Fibroblast of the conjunctiva (primary cell): Measurements from ENCODE around the gene NPTXR.
"Not testable (repeated sequence)": the region's sequence is repeated elsewhere in the genome, so short reads cannot be mapped to it uniquely, and the experiment has no call there.

ENCODE experiments used
- DNase-seq: peaks from one replicate; pipeline ENCODE4 v3.0.0-alpha.2; 2010; ENCODE audit warnings: low read depth

Gene NPTXR

DNA sequence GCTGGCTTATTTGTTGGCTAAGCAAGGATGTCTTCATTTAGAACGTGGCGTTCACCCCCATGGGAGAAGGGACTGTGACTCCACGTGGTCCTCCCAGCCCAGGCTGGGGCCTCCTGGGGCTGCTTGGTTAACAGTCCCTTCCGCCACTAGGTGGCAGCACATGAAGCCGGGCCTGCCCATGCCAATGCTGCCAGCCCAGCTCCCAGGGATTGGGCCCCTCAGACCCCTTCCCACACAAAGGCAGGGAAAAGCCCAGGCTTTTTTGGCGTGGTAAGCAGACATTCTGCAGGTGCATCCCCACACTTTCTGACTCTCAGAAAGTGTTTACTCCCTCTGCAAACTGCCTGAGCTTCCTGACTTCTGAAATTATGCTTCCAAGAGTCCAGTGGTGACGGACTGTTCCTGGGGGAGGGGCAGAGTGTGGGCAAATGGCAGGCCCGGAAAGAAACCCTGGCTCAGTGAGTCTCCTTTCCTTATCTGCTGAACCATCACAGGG, 25.1 kb upstream of the NPTXR start:
- no peak for DNase-seq

DNA sequence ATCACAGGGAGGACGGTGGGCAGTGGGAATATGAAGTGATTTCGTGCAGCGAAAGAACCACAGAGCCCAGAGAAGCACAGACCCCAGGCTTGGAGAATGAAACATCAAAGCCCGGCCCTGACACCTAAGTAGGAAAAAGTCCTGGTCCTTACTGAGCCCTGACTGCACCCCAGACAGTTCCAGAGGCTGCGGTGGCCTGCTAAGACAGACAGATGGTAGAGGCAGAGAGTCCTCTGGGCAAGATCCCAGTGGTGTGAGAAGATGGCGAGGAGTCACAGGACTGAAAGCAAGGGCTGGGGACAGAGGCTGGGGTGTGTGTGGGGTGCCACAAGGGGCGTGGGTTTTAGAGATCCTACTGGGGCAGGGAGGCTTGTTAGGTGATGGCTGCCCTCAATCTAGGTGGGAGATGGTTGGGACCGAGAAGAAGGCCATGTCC, 24.5 kb upstream of the NPTXR start:
- DNase-seq: no peak

DNA sequence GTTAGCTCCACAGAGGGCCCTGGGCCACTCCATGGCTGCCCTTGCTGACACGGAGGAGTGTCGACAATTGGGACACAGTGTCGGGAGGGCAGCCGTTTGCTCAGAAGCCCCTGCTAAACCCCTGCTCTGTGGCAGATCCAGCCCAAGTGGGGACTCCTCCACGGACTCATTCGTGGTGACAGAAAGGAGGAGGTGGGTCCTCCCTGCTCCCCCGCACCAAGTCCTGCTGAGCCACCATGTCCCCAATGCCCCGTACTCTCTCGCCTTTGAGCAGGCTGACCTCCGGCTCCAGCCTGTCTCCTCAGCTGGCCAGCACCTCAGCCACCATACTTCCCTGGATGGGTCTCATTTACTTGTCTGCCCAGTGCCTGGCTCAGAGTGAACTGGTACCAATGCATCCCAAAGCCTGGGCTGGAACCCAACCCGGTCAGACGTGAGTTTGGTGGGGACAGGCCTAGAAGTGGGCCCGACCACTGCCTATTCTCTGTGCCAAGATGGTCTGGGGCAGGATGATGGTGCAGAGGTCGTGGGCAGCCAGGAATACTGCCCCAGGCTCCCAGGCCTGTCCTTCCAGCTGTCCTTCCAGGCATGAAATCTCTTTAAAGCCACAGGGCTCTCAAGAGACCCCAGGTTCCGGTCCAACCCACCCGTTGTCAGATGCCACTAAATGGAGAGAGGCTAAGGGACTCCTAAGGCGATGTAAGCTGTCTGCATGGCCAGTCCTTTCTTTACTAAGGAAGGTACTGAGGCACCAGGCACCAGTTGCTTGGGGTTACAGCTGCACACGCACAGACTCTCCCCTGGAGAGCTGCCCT, 23.9 kb upstream of the NPTXR start:
- DNase-seq: no peak

DNA sequence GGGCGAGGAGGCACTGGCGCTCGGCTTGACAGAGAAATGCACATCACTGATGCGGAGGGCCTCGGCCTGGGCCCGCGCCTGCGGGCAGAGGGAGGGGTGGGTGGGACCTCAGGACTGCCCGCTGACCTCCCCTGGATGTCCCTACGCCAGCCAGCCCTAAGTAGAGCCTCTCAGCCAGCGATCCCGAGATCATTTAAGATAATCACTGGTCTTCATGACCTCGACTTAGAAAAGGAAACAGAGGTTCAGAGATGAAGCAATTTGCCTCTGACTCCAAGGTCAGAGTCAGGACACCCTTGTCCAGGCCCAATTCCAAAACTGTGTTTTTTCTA, 23.3 kb upstream of the NPTXR start:
- DNase-seq: no peak

DNA sequence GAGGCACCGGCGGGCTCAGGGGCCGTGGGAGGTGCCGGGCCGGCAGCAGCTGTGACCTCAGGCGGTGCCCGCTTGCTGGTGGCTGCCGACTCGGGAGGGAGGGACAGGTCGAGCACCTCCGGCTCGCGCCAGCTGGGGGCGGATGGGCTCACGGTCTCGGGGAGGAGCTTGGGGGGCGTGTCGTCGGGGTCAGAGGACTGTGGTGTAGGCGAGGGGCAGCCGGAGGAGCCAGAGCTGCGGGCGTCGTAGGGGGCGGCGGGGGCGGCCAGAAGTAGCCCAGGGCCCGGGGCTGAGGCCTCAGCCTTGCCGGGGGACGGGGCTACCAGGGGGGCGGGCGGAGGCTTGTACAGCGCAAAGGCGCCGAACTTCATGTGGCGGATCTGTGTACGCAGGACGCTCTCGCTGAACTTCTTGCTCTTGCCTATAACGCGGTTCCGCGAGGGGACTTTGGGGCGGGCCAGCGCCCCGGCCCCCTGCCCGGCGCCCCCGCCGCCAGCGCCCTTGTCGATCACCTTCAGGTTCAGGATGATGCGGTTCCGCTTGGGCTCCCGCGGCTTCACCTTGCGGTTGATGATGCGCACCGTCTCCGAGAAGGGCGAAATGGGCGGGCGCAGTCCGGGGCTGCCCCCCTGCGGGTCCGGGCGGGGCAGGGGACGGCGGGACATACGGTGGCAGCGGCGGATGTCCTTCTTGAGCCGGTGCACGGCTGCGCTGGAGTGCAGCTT, 22.7 kb upstream of the NPTXR start:
- DNase-seq: no peak

GRCh38 chr22:38866024-38866398, 22.2 kb upstream of the NPTXR start:
- no peak for DNase-seq

DNA sequence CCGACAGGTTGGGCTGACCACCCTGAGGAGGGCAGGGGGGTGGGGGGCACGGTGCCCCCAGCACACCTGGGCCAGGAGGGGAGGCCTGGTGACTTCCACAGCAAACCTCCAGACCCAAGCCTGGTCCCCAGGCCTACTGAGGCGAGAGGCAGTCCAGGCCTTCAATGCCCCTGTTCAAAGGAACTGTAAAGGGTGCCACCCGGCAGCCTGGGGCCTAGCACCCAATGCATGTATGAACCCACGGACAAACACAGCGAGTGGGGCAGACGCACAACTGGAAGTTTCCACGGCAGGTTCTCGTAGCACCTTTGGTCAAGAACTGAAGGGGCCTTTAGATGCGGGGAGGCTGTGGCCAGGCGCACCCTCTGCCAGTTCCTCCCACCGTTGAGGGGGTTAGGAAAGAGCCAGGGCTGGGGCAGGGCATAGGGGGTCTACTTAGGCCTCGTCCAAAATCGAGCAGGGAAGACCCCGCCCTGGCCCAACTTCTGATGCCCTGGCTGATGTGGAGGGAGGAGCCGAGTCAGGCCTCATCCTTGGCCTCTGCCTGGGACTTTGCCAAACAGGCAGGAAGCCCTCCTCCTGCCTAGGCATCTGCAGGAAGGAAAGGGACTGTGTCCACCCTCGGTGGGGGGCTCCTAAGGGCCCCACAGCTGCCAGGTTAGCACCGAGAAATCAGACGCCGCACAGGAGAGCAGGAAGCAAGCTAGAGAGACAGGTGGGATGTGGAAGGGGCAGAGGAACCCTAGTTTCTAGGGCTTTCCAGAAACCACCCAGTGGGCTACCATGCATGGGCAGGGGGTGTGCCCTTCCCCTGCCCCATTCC, 21.6 kb upstream of the NPTXR start:
- no peak for DNase-seq

- DNase-seq: no peak
Measured at GRCh38 chr22:38864361-38865191, 20.7 kb upstream of the NPTXR start.

DNA sequence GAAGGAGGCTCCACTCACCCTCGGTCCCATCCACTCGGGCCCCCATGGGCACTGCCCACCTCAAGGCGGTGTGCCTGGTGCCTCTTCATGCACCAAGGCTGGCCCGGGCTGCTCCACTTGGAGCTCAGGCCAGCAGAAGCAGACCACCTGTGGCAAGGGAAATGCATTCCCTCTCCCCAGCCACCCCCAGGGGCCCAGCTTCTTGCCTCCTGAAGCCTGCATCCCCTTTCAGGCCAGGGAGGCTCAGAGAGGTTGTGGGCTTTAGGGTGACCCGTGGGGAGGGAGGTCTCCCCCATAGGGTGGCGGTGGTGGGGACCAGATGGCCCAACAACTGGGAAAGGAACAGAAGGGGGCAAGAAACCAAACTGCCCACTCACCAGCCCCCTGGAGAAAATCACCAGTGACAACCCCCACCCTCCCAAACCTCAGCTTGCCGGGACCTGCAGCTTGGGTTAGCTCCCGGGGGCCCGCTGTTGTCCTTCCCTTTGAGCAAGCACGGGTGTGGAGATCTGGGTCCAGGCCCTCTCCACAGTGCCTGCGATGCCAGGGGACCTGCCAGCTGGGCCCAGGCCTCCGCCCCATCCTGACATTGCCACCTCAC, 19.8 kb upstream of the NPTXR start:
- no peak for DNase-seq

DNA sequence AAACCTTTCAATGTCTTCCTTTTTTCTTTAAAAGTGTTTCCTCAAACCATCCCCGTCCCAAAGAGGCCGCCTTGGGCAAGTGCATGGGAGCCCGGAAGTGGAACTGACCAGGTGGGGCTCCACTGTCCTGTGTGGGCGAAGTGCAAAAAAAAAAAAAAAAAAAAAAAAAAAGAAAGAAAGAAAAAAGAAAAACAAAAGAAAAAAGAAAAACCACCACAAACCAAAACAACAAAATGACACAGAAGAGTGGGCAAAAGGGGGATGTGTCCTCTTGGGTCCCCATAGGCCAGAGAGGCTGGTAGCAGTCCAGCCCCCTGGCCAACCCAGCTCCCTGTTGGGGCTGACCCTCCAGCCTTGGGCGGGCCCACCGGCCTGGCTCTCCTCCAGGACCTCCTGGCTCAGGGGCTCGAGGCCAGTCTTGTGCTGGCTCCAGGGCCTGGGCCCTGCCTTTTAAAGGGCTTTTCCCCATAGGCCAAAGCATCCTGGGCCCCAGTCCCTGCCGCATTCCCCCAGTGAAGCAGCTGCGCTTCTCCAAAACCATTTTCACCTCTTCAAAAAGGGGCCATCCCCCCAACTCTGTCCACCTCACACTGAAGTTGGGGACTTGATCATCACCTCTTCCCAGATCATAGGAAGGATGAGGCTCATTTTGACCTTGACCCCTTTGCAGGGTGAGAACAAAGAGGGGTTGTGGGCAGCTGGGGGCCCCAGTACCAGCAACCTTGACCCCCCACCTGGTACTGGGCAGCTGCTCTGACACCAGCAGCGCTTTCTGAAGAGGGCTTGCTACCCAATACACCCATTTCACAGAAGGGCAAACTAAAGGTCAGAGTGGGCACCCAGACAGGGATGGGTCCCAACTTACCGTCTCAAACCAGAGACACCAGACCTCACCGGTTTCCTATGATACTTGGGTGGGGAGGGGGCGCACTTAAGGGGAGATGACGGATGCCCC, 18.8 kb upstream of the NPTXR start:
- DNase-seq: peak; percentile 39

- no peak for DNase-seq
Measured at GRCh38 chr22:38861927-38862326, 18.1 kb upstream of the NPTXR start.

GRCh38 chr22:38861170-38861876, 17.5 kb upstream of the NPTXR start:
- no peak for DNase-seq

DNA sequence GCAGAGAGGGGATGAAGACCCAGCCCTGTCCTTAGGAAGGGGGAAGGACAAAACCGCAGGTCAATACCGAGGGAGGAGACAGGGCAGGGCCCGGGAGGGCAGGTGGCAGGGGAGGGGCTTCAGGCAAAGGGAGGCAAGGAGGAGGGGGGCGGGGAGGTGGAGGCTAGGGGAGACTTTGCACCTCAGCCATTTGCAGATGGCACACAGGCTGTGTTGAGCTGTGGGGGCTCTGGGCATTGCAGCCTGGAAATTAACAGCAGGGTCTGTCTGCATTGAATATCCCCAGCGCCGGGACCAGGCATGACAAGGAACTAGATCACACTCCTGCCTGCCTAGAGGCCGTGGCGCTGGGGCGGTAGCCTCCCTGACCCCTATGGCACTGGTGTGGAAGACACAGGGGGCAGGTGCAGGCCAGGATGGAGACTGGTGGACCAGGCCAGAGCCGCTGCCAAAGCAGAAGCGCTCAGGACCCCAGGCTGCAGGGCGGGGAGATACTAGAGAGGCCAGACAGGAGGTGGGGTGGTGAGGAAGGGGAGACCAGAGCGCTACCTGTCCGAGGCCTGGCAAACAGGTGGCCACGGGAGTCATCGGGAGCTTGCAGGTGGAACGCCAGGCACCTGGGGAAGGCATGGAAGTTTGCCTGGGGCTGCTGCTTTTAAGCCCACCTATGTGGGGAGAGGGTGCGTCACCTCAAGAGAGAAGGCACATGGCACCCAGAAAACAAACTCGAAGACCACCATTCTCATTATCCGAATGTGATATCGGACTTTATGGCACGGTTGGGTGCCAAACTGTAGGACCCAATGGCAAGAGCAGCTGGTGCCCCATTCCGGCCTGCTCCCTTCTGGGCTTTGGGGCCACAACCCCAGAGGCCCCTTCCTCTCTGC, 16.7 kb upstream of the NPTXR start:
- no peak for DNase-seq

DNA sequence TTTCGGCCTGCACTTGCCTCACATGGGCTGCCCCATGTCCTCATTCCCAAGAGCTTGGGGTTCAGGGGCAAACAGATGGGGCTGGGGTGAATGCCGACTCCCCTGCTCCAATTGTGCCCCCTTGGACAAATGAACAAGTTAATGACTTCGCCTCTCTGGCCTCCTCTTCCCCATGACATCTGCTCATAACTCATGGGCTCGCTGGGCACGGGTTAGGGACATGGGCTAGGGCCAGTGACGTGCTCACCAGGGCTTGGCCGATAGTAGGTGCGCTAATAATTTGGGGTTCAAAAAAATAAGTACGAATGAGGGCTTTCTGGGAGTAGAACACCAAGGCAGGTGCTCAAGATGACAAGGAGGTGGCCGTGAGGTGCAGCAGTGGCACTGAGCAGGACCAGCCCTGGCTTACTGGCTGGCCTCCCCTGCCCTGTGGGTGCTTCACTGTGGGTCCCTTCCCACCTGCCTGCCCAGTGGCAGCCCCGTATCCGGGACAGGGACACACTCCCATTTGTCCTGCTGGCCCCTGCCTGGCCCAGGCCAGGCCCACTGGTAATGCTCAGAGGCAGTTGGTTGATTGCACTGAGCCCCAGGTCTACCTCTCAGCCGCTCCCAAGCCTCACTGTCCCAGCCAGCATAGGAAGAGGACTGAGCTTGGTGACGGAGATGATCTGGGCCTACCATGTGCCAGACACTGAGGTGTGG, 15.9 kb upstream of the NPTXR start:
- DNase-seq: no peak

- DNase-seq: no peak
Measured at GRCh38 chr22:38858492-38858891, 14.7 kb upstream of the NPTXR start.

- not testable (repeated sequence) for DNase-seq
Measured at GRCh38 chr22:38854476-38854875, 10.6 kb upstream of the NPTXR start.

DNA sequence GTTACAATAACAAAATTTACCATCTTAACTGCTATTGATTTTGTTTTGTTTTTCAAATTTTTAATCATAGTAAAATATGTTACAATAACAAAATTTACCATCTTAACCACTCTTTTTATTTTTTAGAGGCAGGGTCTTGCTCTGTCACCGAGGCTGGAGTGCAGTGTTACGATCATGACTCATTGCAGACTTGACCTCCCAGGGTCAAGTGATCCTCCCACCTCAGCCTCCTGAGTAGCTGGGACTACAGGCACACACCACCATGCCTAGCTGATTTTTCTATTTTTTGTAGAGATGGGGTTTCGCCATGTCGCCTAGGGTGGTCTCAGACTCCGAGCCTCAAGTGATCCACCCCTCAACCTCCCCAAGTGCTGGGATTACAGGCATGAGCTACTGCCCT, 10.1 kb upstream of the NPTXR start:
- not testable (repeated sequence) for DNase-seq

- no peak for DNase-seq
Measured at GRCh38 chr22:38853196-38853651, 9.4 kb upstream of the NPTXR start.
